ENCODE measurements around the gene HOXB8. TPM values are rescaled to one million over a fixed set of nuclear protein-coding genes. Genes with fewer than 3 reads are reported as not detected.
A peak's percentile ranks its signal among the peaks of the same experiment; 100 is the strongest.

The HOXB8 gene
- total RNA-seq, 1 donor from 2014 or later: not detected

DNA sequence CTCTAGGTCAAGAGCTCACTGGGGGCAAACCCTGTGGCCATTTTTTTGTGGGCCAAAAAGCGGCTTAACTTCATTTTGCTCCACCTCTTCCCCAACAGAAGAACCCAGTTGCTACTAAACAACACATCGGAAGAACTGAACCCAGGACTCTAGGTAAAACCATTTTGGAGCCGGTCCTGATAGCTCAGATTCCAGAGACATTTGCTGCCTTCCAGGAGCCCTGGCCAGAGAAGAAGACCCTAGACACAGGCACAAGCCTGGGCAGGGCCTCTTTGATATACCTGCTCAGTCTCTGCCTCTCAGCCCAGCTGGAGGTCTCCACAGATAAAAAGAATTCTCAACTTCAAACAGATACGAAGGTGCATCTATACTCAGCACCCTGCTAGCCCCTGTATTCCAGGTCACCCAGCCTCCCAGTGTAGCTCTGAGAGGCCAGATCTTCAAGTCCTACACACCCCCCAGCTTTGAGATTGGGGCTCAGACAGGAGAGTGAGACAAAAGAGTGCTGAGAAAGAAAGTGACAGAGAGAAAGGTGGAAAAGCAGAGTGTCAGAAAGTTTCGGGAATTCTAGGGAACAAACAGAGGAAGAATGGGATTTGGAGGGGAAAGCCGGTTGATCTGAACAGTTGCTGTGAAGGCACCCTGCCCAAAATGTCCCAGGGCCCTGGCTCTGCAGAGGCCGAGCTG, 17.6 kb upstream of the HOXB8 start:
- Histone ChIP-seq H3K9me3 (ENCODE audit: low read depth) (no peaks in the 10 kb centered on the region), H3K4me2 (no peak overlapping the region), H2AFZ (replicated peaks) (no peak overlapping the region), H3K27me3 (peaks cover 100% of the 10 kb centered on the region), H3K9ac (no peak overlapping the region), H3K4me1 (no peaks in the 10 kb centered on the region), H3K36me3 (no peaks in the 10 kb centered on the region), H3K27ac (no peak overlapping the region), H3F3A (ENCODE audit: low read depth) (no peaks in the 10 kb centered on the region), H3K79me2 (ENCODE audit: low read depth) (no peaks in the 10 kb centered on the region), H3K4me3 (no peak overlapping the region), H4K20me1 (ENCODE audit: low read depth) (peaks cover 86% of the 10 kb centered on the region)
- no peak for TF ChIP-seq EZH2phosphoT487 (IDR thresholded peaks at IDR 0.05)
- TF ChIP-seq EZH2 (IDR thresholded peaks at IDR 0.05): no peak
- TF ChIP-seq, protein P1, sequence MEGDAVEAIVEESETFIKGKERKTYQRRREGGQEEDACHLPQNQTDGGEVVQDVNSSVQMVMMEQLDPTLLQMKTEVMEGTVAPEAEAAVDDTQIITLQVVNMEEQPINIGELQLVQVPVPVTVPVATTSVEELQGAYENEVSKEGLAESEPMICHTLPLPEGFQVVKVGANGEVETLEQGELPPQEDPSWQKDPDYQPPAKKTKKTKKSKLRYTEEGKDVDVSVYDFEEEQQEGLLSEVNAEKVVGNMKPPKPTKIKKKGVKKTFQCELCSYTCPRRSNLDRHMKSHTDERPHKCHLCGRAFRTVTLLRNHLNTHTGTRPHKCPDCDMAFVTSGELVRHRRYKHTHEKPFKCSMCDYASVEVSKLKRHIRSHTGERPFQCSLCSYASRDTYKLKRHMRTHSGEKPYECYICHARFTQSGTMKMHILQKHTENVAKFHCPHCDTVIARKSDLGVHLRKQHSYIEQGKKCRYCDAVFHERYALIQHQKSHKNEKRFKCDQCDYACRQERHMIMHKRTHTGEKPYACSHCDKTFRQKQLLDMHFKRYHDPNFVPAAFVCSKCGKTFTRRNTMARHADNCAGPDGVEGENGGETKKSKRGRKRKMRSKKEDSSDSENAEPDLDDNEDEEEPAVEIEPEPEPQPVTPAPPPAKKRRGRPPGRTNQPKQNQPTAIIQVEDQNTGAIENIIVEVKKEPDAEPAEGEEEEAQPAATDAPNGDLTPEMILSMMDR (IDR thresholded peaks at IDR 0.05): no peak
- Mint-ChIP-seq H3K27ac (no peak overlapping the region), H3K27me3 (ENCODE audit: insufficient read depth, low read depth) (peaks cover 96% of the 10 kb centered on the region), H3K4me3 (no peak overlapping the region), H3K36me3 (no peaks in the 10 kb centered on the region), H3K4me1 (peaks cover 2% of the 10 kb centered on the region), H3K9me3 (peaks cover 15% of the 10 kb centered on the region)
- DNase-seq (ENCODE audit: low spot score): no peak

DNA sequence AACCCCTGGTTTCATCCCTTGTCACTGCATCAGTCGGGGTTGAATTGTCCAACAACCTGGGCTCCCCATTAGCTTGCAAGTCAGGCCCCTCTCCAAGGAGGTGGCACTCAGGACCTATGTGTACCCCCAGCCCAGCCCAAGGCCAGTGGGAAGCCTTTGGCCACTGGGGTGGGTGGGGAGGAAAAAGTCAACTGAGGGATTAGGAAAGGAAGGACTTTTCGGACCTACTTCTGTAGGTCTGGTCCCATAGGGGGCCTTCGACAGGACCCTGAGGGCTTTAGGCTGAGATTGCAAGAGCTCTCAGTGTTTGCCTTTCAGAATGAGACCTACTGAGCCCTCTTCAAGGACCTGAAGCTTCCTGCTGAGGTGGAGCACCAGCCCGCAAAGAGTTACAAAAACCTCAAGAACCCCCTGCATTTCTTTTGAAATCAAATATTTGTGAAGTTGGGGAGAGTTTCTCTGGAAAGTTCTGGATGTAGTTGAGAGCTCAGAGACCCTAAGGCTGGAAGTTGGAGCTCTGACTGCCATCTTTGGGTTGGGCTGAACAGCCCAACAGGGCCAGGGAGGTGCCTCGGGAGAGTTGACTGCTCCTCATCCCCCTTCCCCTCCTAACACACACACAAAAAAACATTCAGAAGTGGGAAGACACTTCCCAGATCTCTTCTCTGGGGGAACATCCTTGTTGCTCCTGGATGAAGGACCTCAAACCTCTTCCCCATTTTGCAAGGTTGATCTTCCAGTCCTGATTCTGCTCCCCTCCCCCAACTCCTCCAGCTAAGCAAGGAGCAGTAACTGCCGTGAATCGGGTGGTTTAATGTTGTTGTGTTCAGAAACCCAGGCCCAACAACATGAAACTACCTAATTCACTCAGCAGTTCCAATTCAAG, 16.8 kb upstream of the HOXB8 start:
- Mint-ChIP-seq H3K27me3 (ENCODE audit: insufficient read depth, low read depth) (peaks cover 96% of the 10 kb centered on the region), H3K4me3 (no peak overlapping the region)

DNA sequence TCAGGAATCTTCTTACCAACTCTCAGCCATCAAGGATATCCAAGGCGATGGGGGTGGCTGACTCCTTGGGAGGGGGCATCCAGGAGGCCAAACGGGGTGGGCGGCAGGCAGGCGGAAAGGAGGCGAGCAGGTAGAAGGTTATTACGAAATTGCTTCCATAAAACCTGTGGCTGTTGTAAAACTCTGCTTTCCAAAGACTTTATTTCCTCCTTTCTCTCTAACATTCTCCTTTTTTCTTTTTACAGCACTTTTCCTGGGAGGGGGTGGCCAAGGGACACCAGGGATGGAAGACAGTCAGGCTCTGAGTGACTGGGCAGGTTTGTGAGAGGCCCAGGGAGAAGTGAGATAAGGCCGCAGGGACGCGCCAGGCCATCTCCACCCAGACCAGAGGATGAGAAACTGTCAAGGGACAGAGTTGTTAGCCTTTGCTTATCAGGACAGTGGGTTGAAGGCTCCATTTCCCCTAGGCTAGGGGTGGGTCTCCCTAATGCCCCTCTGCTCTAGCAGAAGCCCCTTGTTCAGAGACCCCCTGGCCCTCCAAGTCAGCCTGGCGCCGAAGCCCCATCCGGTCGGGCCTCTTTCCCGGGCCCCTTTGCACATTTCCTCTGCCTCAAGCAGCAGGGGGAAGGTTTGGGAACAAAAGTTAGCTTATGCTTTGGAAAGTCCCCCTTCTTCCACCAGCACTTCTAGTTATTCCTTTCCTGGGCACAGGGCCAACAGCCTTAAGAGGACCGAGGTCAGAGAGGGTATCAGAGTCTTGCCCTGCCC, 16.0 kb upstream of the HOXB8 start:
- peaks cover 3% of the 10 kb centered on the region for H3K4me1 Mint-ChIP-seq
- Histone ChIP-seq H3K9me3 (ENCODE audit: low read depth) (no peaks in the 10 kb centered on the region), H3K27me3 (peaks cover 100% of the 10 kb centered on the region), H3K79me2 (ENCODE audit: low read depth) (no peaks in the 10 kb centered on the region), H3K27ac (no peak overlapping the region), H3K4me3 (no peak overlapping the region), H3K4me2 (no peak overlapping the region), H3K36me3 (no peaks in the 10 kb centered on the region), H3K4me1 (no peaks in the 10 kb centered on the region), H3K9ac (no peak overlapping the region), H2AFZ (replicated peaks) (no peak overlapping the region), H4K20me1 (ENCODE audit: low read depth) (peaks cover 92% of the 10 kb centered on the region), H3F3A (ENCODE audit: low read depth) (no peaks in the 10 kb centered on the region)
- no peaks in the 10 kb centered on the region for H3K36me3 Mint-ChIP-seq
- H3K27me3 Mint-ChIP-seq (ENCODE audit: insufficient read depth, low read depth): peaks cover 95% of the 10 kb centered on the region
- H3K4me3 Mint-ChIP-seq: peak overlapping the region; percentile 59
- no peak for DNase-seq (ENCODE audit: low spot score)
- peaks cover 15% of the 10 kb centered on the region for H3K9me3 Mint-ChIP-seq
- H3K27ac Mint-ChIP-seq: no peak overlapping the region
- TF ChIP-seq EZH2 (IDR thresholded peaks at IDR 0.05): no peak
- TF ChIP-seq EZH2phosphoT487 (IDR thresholded peaks at IDR 0.05): peak; percentile 31

More for the DNA sequence above, 16.8 kb upstream of the HOXB8 start:
- Histone ChIP-seq H3K4me3 (no peak overlapping the region), H4K20me1 (ENCODE audit: low read depth) (peaks cover 89% of the 10 kb centered on the region), H3K4me2 (no peak overlapping the region), H3K27me3 (peaks cover 100% of the 10 kb centered on the region), H3K9ac (no peak overlapping the region), H2AFZ (replicated peaks) (no peak overlapping the region), H3K9me3 (ENCODE audit: low read depth) (no peaks in the 10 kb centered on the region), H3K36me3 (no peaks in the 10 kb centered on the region), H3K27ac (no peak overlapping the region), H3F3A (ENCODE audit: low read depth) (no peaks in the 10 kb centered on the region), H3K4me1 (no peaks in the 10 kb centered on the region), H3K79me2 (ENCODE audit: low read depth) (no peaks in the 10 kb centered on the region)
- Mint-ChIP-seq H3K4me1 (peaks cover 4% of the 10 kb centered on the region), H3K36me3 (no peaks in the 10 kb centered on the region), H3K27ac (no peak overlapping the region), H3K9me3 (peaks cover 16% of the 10 kb centered on the region)
- TF ChIP-seq EZH2phosphoT487 (IDR thresholded peaks at IDR 0.05) (no peak), EZH2 (IDR thresholded peaks at IDR 0.05) (peak; percentile 20)
- TF ChIP-seq, protein P1 (IDR thresholded peaks at IDR 0.05): no peak
- no peak for DNase-seq (ENCODE audit: low spot score)
